H1 (cell line): Measurements from ENCODE around the gene EXOC3L1. TPM values are rescaled to one million over a fixed set of nuclear protein-coding genes. Genes with fewer than 3 reads are reported as not detected.

ENCODE experiments used
- CTCF ChIA-PET: fragments of 300-600 bp; sonication (Branson Sonifier 250); formaldehyde crosslinking; loops from one replicate; lab custom pipeline; 2021; ENCODE audit not compliant: partially characterized antibody; lab: Charles Lee
- POLR2A ChIA-PET: fragments of 300-600 bp; sonication (Branson Sonifier 250); formaldehyde crosslinking; loops from one replicate; lab custom pipeline; 2021; ENCODE audit warnings: inconsistent platforms; ENCODE audit not compliant: partially characterized antibody; lab: Charles Lee
- DNase-seq, 2 experiments: peaks; one replicate each; pipeline versions ENCODE4 v3.0.0 to v3.0.0-alpha.2; 2010 to 2022; ENCODE audit warnings: low spot score in 2 of 2, low read depth in 1 of 2, mixed read lengths in 1 of 2
- FAIRE-seq: peaks from 2 replicates; lab custom pipeline; 2011; peaks lifted over from hg19 to GRCh38; lab: Jason Lieb, UNC
- H2AFZ ChIP-seq: 2 replicates; pipeline ENCODE4 v1.8.1; 2012; ENCODE audit warnings: low read length, inconsistent platforms
- H2AK5ac ChIP-seq: 2 replicates; pipeline ENCODE4 v1.6.1; 2013; ENCODE audit warnings: low read depth, low read length
- H2BK120ac ChIP-seq: replicated peaks from 2 replicates; pipeline ENCODE3; 2013; ENCODE audit warnings: low read depth, low read length, inconsistent platforms
- H2BK12ac ChIP-seq: 2 replicates; pipeline ENCODE4 v1.6.1; 2013; ENCODE audit warnings: low read depth, low read length
- H2BK15ac ChIP-seq: 2 replicates; pipeline ENCODE4 v1.6.1; 2013; ENCODE audit warnings: low read length
- H2BK20ac ChIP-seq: 2 replicates; pipeline ENCODE4 v1.6.1; 2013; ENCODE audit warnings: low read length
- H2BK5ac ChIP-seq: 2 replicates; pipeline ENCODE4 v1.6.1; 2013; ENCODE audit warnings: low read depth, low read length
- H3K14ac ChIP-seq: 2 replicates; pipeline ENCODE4 v1.6.1; 2013; ENCODE audit warnings: inconsistent platforms; ENCODE audit not compliant: insufficient read length
- H3K18ac ChIP-seq: 2 replicates; pipeline ENCODE4 v1.6.1; 2013; ENCODE audit warnings: low read length; ENCODE audit errors: extremely low read depth
- H3K23ac ChIP-seq: 2 replicates; pipeline ENCODE4 v1.6.1; 2013; ENCODE audit warnings: inconsistent platforms; ENCODE audit not compliant: insufficient read length
- H3K23me2 ChIP-seq: 2 replicates; pipeline ENCODE4 v1.6.1; 2013; ENCODE audit warnings: low read depth, low read length
- H3K27ac ChIP-seq: 2 replicates; pipeline ENCODE4 v1.6.1; 2011; ENCODE audit warnings: low read depth, low read length, inconsistent platforms
- H3K27me3 ChIP-seq, 4 experiments: replicated peaks in 1 of 4; 1 replicate in 1 of 4; 2 replicates in 3 of 4; pipeline versions ENCODE4 v1.6.1 to v1.8.1; 2011 to 2013; ENCODE audit warnings: low read length in 3 of 4, mild to moderate bottlenecking in 3 of 4, inconsistent platforms in 2 of 4, mixed read lengths in 2 of 4, moderate library complexity in 1 of 4; ENCODE audit not compliant: control insufficient read depth in 3 of 4, insufficient read depth in 3 of 4; ENCODE audit errors: extremely low read depth in 1 of 4
- H3K36me3 ChIP-seq, 4 experiments: 2 replicates each; pipeline versions ENCODE4 v1.6.1 to v1.8.1; 2011 to 2013; ENCODE audit warnings: mild to moderate bottlenecking in 4 of 4, low read length in 3 of 4, moderate library complexity in 2 of 4, control low read depth in 1 of 4, inconsistent platforms in 1 of 4; ENCODE audit not compliant: insufficient read depth in 4 of 4, control insufficient read depth in 2 of 4
- H3K4ac ChIP-seq: replicated peaks from 2 replicates; pipeline ENCODE3; 2013; ENCODE audit warnings: low read length, low read depth, mixed read lengths, inconsistent platforms; ENCODE audit not compliant: insufficient read length
- H3K4me1 ChIP-seq, 4 experiments: replicated peaks in 1 of 4; 1 replicate in 1 of 4; 2 replicates in 3 of 4; pipeline versions ENCODE4 v1.6.1 to v1.8.1; 2011 to 2013; ENCODE audit warnings: low read length in 3 of 4, inconsistent platforms in 2 of 4, mixed read lengths in 1 of 4; ENCODE audit not compliant: insufficient read depth in 4 of 4, control insufficient read depth in 3 of 4
- H3K4me2 ChIP-seq, 2 experiments: 2 replicates each; pipeline versions ENCODE4 v1.6.1 to v1.8.1; 2011 to 2013; ENCODE audit warnings: low read depth in 2 of 2, low read length in 2 of 2, control low read depth in 1 of 2, inconsistent platforms in 1 of 2, mild to moderate bottlenecking in 1 of 2; ENCODE audit not compliant: insufficient read depth in 1 of 2
- H3K4me3 ChIP-seq, 4 experiments: fragments of 200-600, 300-600 bp in 1 of 4; sonication (generic), shearing (Covaris generic), sonication (Bioruptor Twin) in 1 of 4; 2 replicates each; pipeline versions ENCODE4 v1.5.1 to v1.8.1; 2011 to 2016; ENCODE audit warnings: low read length in 4 of 4, low read depth in 3 of 4, control low read depth in 2 of 4, inconsistent platforms in 2 of 4, mild to moderate bottlenecking in 2 of 4, mixed read lengths in 1 of 4, moderate library complexity in 1 of 4; ENCODE audit not compliant: insufficient read depth in 2 of 4; ENCODE audit errors: extremely low read depth in 1 of 4
- H3K56ac ChIP-seq: replicated peaks from 2 replicates; pipeline ENCODE3; 2013; ENCODE audit warnings: low read depth, mild to moderate bottlenecking, mixed read lengths, low read length, inconsistent platforms; ENCODE audit not compliant: insufficient read length
- H3K79me1 ChIP-seq: 2 replicates; pipeline ENCODE4 v1.6.1; 2013; ENCODE audit warnings: low read depth, low read length, control low read depth
- H3K79me2 ChIP-seq, 2 experiments: 2 replicates each; pipeline versions ENCODE4 v1.6.1 to v1.8.1; 2012 to 2013; ENCODE audit warnings: low read length in 2 of 2, mild to moderate bottlenecking in 2 of 2, inconsistent platforms in 1 of 2; ENCODE audit not compliant: insufficient read depth in 2 of 2, control insufficient read depth in 1 of 2
- H3K9ac ChIP-seq, 4 experiments: replicated peaks in 1 of 4; 1 replicate in 1 of 4; 2 replicates in 3 of 4; pipeline versions ENCODE4 v1.6.1 to v1.8.1; 2011 to 2013; ENCODE audit warnings: low read depth in 3 of 4, low read length in 3 of 4, control low read depth in 2 of 4, mild to moderate bottlenecking in 2 of 4, moderate library complexity in 2 of 4, inconsistent platforms in 1 of 4; ENCODE audit errors: extremely low read depth in 1 of 4
- H3K9me3 ChIP-seq, 2 experiments: 2 replicates each; pipeline versions ENCODE4 v1.6.1 to v1.8.1; 2012 to 2013; ENCODE audit warnings: mild to moderate bottlenecking in 2 of 2, moderate library complexity in 2 of 2, control low read depth in 1 of 2, inconsistent platforms in 1 of 2, low read depth in 1 of 2, low read length in 1 of 2, mixed read lengths in 1 of 2; ENCODE audit not compliant: insufficient read depth in 2 of 2
- H4K20me1 ChIP-seq, 2 experiments: replicated peaks in 1 of 2; 2 replicates each; pipeline versions ENCODE3 to v1.8.1; 2011 to 2013; ENCODE audit warnings: inconsistent platforms in 2 of 2, low read length in 2 of 2, mild to moderate bottlenecking in 1 of 2; ENCODE audit not compliant: insufficient read depth in 2 of 2, control insufficient read depth in 1 of 2
- H4K5ac ChIP-seq: 2 replicates; pipeline ENCODE4 v1.6.1; 2013; ENCODE audit warnings: low read length, low read depth, mixed read lengths, inconsistent platforms; ENCODE audit not compliant: insufficient read length
- H4K8ac ChIP-seq: 2 replicates; pipeline ENCODE4 v1.8.0; 2013; ENCODE audit warnings: mild to moderate bottlenecking, moderate library complexity, low read length, inconsistent platforms; ENCODE audit not compliant: insufficient read depth; ENCODE audit errors: extremely low read depth
- H4K91ac ChIP-seq: replicated peaks from 2 replicates; pipeline ENCODE3; 2013; ENCODE audit warnings: low read length, mixed read lengths, inconsistent platforms; ENCODE audit not compliant: insufficient read length
- SIX5 ChIP-seq: IDR thresholded peaks from 2 replicates; pipeline ENCODE4 v1.6.1; 2011; ENCODE audit warnings: mild to moderate bottlenecking, low read depth, low read length
- WGBS, 2 experiments: shearing (Covaris generic) in 1 of 2; methylation state at CpG; one replicate each; pipeline versions ENCODE4 v1.1.6 to v1.1.7; 2013 to 2015; ENCODE audit warnings: low lambda C conversion rate in 2 of 2, mixed read lengths in 2 of 2, inconsistent platforms in 1 of 2, low coverage in 1 of 2, missing lambda C conversion rate in 1 of 2; ENCODE audit not compliant: insufficient replicate concordance in 2 of 2, insufficient coverage in 1 of 2, insufficient read length in 1 of 2; ENCODE audit errors: extremely low coverage in 1 of 2, missing lambda C conversion rate in 1 of 2; 5-methylcytosine and 5-hydroxymethylcytosine counted together
- polyA plus RNA-seq, 7 experiments: library from polyadenylated mRNA; depleted of rRNA in 3 of 7; stranded (reverse) in 5 of 7; unstranded in 2 of 7; fragments of >200 nt in 5 of 7; fragments of 200-250 nt in 2 of 7; gene quantifications; 1 replicate in 5 of 7; 2 replicates in 1 of 7; 4 replicates in 1 of 7; pipeline versions ENCODE4 v1.2.1 to v1.2.3, GENCODE V29; 2011 to 2013; ENCODE audit warnings: missing spikeins in 2 of 7, mixed read lengths in 2 of 7
- total RNA-seq: library from RNA; stranded (reverse); fragmentation: NEBNext Ultra II Directional; extraction: Animal tissue kit (Norgen Biotek cat#: 25700); gene quantifications from 2 replicates; pipeline ENCODE4 v1.2.1, GENCODE V29; 2021

The EXOC3L1 gene
- total and polyA plus RNA-seq, 2 of the 8 experiments (the other 6 are each of a cell fraction or from before 2014, with no cell fraction given) = 1.3 TPM

GRCh38 chr16:67161595-67162058 is 28.3 kb downstream of the EXOC3L1 start:
- H3K4me3 ChIP-seq = 0 out of 8 replicates have a peak overlapping the region, but pooled peaks of 1 of the 4 experiments have one; percentile 61
- H2AK5ac ChIP-seq = no peak overlapping the region
- H3K23me2 ChIP-seq = peaks cover 15% of the 10 kb centered on the region
- H3K27me3 ChIP-seq = peaks cover 93 to 100% (median 99%) of the 10 kb centered on the region in 4 experiments
- WGBS, 2 experiments = 21% methylated on average over 25 of the region's 25 CpGs; no CpG with 5 or more reads in 1 of the 2 experiments
- no peaks in the 10 kb centered on the region for H3K9me3 ChIP-seq
- no peak overlapping the region for H4K5ac ChIP-seq
- no peaks in the 10 kb centered on the region for H3K79me2 ChIP-seq
- no peak overlapping the region for H2AFZ ChIP-seq
- H2BK15ac ChIP-seq = no peak overlapping the region
- H2BK12ac ChIP-seq = peak overlapping the region; percentile 45; the same call in 1 of the 2 replicates
- H3K4me2 ChIP-seq = peak overlapping the region; percentile 29 to 74; a peak in 2 of 4 replicates
- peaks cover 0 to 14% (median 0%) of the 10 kb centered on the region in 4 experiments; a peak in 1 of 8 replicates for H3K36me3 ChIP-seq
- no peak overlapping the region for H3K9ac ChIP-seq
- H3K18ac ChIP-seq = no peak overlapping the region
- peaks cover 5 to 21% of the 10 kb centered on the region in 2 experiments for H4K20me1 ChIP-seq
- POLR2A ChIA-PET = interaction anchor here (1.3 to 7.9 kb wide), 5 partner anchors 8 to 38 kb away, joined by 3 to 59 read pairs (median 12); partner anchors contain the start of genes B3GNT9, MATCAP1 and NOL3
- no peak overlapping the region for H4K8ac ChIP-seq
- H3K79me1 ChIP-seq = no peaks in the 10 kb centered on the region
- H3K4ac ChIP-seq = no peak overlapping the region
- H2BK20ac ChIP-seq = no peak overlapping the region
- peak in 1 of 2 experiments; percentile 53 for DNase-seq
- H2BK5ac ChIP-seq = no peak overlapping the region
- no peak overlapping the region for H3K23ac ChIP-seq
- H3K56ac ChIP-seq = no peak overlapping the region
- no peak overlapping the region for H2BK120ac ChIP-seq
- H4K91ac ChIP-seq = no peak overlapping the region
- CTCF ChIA-PET = interaction anchor here (1.4 to 19.3 kb wide), 8 partner anchors 5 to 209 kb away, joined by 4 to 291 read pairs (median 46); partner anchors contain the start of genes B3GNT9, CES3, FBXL8 and HSF4
- no peak overlapping the region for H3K14ac ChIP-seq
- peaks cover 0 to 32% (median 28%) of the 10 kb centered on the region in 4 experiments; a peak in 6 of 7 replicates for H3K4me1 ChIP-seq
- FAIRE-seq = no peak
- no peak overlapping the region for H3K27ac ChIP-seq
- TF ChIP-seq SIX5 = no peak
